Choroid plexus epithelial cell (primary cell): ENCODE data around the gene MAMLD1.
A peak's percentile ranks its signal among the peaks of the same experiment; 100 is the strongest.

ENCODE experiments used
- DNase-seq: peaks from one replicate; pipeline ENCODE4 v3.0.0-alpha.2; 2010; ENCODE audit warnings: low read depth
- H3K4me3 ChIP-seq: 2 replicates; pipeline ENCODE4 v1.5.1; 2011; ENCODE audit warnings: low read depth, mild to moderate bottlenecking, control low read depth, low read length, moderate library complexity
- CTCF ChIP-seq: conservative IDR thresholded peaks from 2 replicates; pipeline ENCODE4 v1.5.1; 2011; ENCODE audit warnings: low read depth, mild to moderate bottlenecking, control low read depth, inconsistent platforms, low read length, moderate library complexity

The MAMLD1 gene

DNA sequence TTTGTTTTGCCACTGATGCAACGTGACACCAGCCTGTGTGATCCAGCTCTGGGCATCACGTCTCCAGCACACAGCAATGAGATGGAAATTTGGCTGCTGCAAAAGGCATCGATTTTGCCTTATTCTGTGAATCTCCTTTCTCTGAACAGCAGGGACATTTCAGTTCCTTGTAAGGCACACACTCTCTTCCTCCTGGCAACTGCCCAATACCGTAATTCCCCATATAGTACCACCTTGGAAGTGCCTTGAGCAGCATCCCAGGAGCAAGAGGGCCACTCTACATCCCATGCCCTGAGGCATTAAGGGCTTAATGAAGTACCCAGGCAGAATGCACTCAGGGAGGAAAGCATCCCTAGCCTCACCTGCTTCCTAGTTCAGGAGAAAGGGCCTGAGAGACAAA, 10.5 kb upstream of the MAMLD1 start:
- TF ChIP-seq CTCF: no peak
- no peak for DNase-seq
- no peak overlapping the region for H3K4me3 ChIP-seq

DNA sequence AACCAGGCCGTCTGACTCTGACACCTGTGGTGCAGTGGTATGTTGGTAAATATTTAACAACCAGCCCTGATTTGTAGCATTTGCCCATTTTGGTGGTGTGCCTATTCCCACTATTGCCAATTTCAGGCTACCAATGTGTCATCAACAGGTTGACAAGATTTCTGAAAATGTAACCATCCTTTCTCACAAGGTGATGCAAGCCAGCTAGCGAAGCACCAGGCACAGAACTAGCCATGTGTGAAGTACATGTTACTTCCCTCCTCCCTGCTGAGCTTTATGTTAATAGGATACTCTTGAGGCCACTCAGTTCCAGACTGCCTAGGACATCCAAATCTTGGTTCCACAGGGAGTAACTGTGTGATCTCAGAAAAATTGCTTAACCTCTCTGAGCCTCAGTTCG, 7.2 kb upstream of the MAMLD1 start:
- no peak overlapping the region for H3K4me3 ChIP-seq
- no peak for DNase-seq
- TF ChIP-seq CTCF: no peak

DNA sequence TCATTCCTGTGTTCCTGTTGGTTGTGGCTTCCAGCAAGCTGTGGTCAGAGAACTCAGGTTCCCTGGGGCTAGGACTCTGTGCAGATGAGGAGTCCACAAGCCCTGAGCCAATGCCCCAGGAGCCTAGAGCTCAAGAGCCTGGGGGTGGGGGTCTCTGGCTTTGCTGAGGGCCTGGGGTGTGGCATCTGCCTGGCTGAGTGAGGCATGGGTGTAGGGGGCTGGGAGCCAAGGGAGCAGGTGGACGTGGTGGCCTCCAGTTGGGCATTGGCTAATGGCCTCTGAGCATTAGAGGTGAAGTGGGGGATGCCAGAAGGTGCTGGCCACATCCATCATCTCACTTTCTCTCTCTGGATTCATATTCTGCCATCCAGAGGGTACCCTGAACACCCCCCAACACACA, 5.3 kb upstream of the MAMLD1 start:
- H3K4me3 ChIP-seq: no peak overlapping the region
- no peak for TF ChIP-seq CTCF

GRCh38 chrX:150358651-150359050, 4.5 kb upstream of the MAMLD1 start:
- no peak for TF ChIP-seq CTCF
- no peak overlapping the region for H3K4me3 ChIP-seq
- DNase-seq: no peak

More for the DNA sequence above, 5.3 kb upstream of the MAMLD1 start:
- no peak for DNase-seq

DNA sequence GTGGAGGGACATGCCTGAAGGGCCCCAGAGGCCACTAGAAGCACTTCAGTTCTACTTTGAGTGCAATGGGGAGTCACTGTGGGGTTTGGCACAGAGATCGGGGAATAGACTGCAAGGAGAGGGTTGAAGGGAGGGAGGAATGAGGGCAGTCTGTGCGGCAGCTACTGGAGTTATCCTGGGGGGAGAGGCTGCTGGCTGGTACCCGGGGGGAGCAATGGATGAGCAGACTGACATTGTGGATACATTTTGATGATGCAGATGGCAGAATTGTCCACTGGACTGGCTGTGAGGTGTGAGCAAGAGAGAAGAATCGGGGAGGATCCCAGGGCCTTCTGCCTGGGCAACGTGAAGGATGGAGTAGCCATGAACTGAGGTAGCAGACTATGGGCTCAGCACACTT, 2.8 kb upstream of the MAMLD1 start:
- no peak overlapping the region for H3K4me3 ChIP-seq
- no peak for DNase-seq
- TF ChIP-seq CTCF: no peak

DNA sequence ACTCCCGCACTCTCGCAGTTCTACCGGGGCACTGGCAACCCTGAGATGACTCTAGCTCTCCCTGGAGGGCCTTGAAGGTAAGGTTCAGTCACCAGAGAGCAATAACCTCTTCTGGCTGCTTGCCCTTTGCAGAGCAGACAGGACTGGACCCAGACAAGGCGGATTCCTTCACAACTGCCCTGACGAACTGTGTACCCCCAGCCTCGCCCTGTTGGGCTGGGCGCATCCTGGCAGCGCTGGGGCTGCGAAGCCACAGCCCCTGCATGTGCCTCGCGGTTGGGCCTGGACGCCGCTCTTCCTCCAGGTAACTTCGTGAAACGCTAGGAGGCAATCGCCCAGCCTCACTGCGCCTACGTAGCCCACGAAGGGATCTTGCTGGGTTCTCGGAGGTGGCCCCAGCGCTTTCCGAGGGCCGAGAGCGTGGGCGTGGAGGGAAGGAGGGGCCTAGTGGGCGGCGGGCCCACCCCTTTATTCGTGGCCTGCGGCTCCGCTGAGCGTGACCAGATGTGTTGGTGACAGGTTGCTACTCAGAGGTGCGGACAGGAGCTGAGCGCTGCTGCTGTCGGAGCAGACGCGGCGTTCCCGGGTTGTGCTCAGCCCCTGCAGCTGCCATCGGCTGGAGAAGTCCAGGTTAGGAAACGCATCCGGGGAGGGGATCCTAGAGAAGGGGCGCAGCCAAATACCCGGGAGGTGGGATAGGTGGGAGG, 1.9 kb upstream of the MAMLD1 start:
- peak; percentile 26 for TF ChIP-seq CTCF
- H3K4me3 ChIP-seq: peak overlapping the region; percentile 69
- peak; percentile 39 for DNase-seq

DNA sequence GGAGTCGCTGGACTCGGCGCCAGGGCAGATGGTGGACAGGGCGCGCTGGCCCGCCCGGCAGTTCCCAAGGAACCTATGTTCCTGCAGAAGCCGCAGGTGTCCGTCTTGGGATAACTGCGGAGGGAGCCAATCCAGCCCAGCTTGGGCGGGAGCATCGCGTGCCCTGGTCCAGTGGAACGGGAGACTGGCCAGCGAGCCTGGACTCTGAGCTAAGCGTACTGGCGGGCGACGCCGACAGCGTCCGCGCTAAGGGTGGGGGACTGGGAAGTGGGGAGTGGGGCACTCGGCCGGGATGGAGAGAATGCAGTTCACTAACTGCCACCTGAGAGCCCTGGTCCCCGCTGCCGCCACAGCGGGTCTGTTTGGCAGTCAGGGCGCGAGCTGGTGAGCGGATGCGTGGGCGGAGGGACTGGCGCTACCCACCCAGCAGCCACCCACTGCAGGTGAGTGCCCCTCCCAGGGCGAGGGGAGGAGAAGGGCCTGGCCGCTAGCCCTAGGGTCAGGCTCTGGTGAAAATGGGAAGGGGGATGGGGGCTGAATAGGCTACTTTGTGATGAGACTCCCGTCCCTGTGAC, 1.3 kb upstream of the MAMLD1 start:
- H3K4me3 ChIP-seq: peak overlapping the region; percentile 69
- DNase-seq: no peak
- no peak for TF ChIP-seq CTCF
